HG03432 (cell line): Measurements from ENCODE around the gene ALOXE3.
"Not testable (repeated sequence)": the region's sequence is repeated elsewhere in the genome, so short reads cannot be mapped to it uniquely, and the experiment has no call there.

Source experiments
- ATAC-seq: cut with Tn5 transposase; IDR thresholded peaks from one replicate; pipeline ENCODE4 v1.9.1; 2021; ENCODE audit warnings: mild to moderate bottlenecking, moderate library complexity; ENCODE audit not compliant: unreplicated experiment

The ALOXE3 gene

GRCh38 chr17:8073627-8074484 lies 44.5 kb downstream of the ALOXE3 start:
- no peak for ATAC-seq

GRCh38 chr17:8072729-8073461 lies 45.4 kb downstream of the ALOXE3 start:
- ATAC-seq = no peak

- ATAC-seq = no peak
Measured at GRCh38 chr17:8072341-8072728, 46.0 kb downstream of the ALOXE3 start.

GRCh38 chr17:8071496-8071895 lies 46.8 kb downstream of the ALOXE3 start:
- no peak for ATAC-seq

GRCh38 chr17:8069587-8069860 lies 48.8 kb downstream of the ALOXE3 start:
- no peak for ATAC-seq

- ATAC-seq = no peak
Measured at GRCh38 chr17:8068736-8069586, 49.4 kb downstream of the ALOXE3 start.

- ATAC-seq = no peak
Measured at GRCh38 chr17:8067806-8068205, 50.5 kb downstream of the ALOXE3 start.

GRCh38 chr17:8066841-8067775 lies 51.2 kb downstream of the ALOXE3 start:
- no peak for ATAC-seq

- no peak for ATAC-seq
Measured at GRCh38 chr17:8064561-8065019, 53.7 kb downstream of the ALOXE3 start.

GRCh38 chr17:8063761-8064534 lies 54.4 kb downstream of the ALOXE3 start:
- ATAC-seq = no peak

GRCh38 chr17:8062807-8063483 lies 55.4 kb downstream of the ALOXE3 start:
- no peak for ATAC-seq

GRCh38 chr17:8062435-8062806 lies 55.9 kb downstream of the ALOXE3 start:
- no peak for ATAC-seq

GRCh38 chr17:8061851-8062250 lies 56.5 kb downstream of the ALOXE3 start:
- not testable (repeated sequence) for ATAC-seq

- ATAC-seq = no peak
Measured at GRCh38 chr17:8060274-8060673, 58.0 kb downstream of the ALOXE3 start.

GRCh38 chr17:8059131-8059530 lies 59.2 kb downstream of the ALOXE3 start:
- no peak for ATAC-seq

- peak; percentile 39 for ATAC-seq
Measured at GRCh38 chr17:8057691-8058114, 60.6 kb downstream of the ALOXE3 start.

GRCh38 chr17:8056976-8057625 lies 61.2 kb downstream of the ALOXE3 start:
- ATAC-seq = no peak

- no peak for ATAC-seq
Measured at GRCh38 chr17:8056232-8056975, 61.9 kb downstream of the ALOXE3 start.
